ENCODE measurements around the gene CCDC148.
A peak's percentile ranks its signal among the peaks of the same experiment; 100 is the strongest.

CCDC148 gene

DNA sequence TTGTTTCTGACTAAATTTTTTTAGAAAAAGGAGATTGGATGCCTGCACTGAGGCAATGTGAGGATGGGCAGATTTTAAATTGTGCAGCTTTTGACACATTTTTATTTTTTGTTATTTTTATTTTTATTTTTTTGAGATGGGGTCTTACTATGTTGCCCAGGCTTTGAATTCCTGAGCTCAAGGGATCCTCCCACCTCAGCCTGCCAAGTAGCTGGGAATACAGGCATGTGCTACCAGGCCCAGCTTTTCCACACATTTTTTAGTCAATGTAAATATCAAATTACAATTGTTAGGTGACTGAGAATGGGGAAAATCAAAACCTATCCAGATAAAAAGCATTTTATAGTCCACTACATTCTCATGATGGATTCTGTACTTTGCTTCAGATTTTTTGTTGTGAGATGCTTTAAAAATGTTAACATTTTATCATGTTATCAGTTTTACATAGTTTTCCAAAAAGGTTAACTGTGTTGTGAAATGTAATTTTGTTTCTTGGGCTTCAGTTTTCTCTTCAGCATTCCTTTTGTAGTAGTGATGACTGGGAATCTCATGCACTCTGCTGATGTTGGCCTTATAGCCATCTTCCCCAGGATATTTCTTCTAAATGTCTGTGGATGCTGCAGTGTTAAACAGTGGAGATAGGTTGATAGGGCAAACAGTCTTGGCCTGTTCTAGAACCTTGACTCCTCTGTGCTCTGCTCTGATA, 41.6 kb upstream of the CCDC148 start:
- no peak for TF ChIP-seq POLR2AphosphoS5 (IDR thresholded peaks at IDR 0.05; ENCODE audit: borderline replicate concordance, low read depth, low read length)
- no peak for TF ChIP-seq FOXP2 (optimal IDR thresholded peaks at IDR 0.05; ENCODE audit: control extremely low read depth, extremely low read length, insufficient read depth)
- TF ChIP-seq EZH2 (IDR thresholded peaks at IDR 0.05) = no peak
- H3K36me3 ChIP-seq (ENCODE audit: insufficient read depth, low read length) = no peaks in the 10 kb centered on the region
- DNase-seq (ENCODE audit: low read depth, low spot score) = no peak
- no peak overlapping the region for H3K4me3 ChIP-seq
- no peaks in the 10 kb centered on the region for H3K9me3 ChIP-seq (ENCODE audit: low read depth, low read length)
- H3K9ac ChIP-seq (ENCODE audit: insufficient read length) = no peak overlapping the region
- H3K27ac ChIP-seq = no peak overlapping the region

DNA sequence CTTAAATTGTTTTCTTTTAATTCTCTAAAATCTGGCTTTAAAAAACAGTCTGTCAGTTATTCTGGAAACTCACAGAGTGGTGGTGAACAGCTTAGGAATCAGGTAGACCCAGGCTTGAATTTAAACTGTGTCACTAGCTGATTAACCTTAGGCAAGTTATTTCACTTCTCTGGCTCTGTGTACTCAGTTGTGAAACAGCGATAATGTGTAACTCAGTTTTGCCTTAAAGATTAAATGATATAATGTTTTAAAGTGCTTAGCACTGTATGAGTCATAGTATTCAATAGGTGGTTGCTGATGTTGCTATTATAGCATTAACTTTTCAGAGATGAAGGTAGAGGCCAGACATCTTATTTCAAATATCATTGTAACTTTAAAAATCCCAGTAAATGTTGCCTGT, 40.9 kb upstream of the CCDC148 start:
- DNase-seq (ENCODE audit: low read depth, low spot score) = no peak
- TF ChIP-seq EZH2 (IDR thresholded peaks at IDR 0.05) = no peak
- TF ChIP-seq FOXP2 (optimal IDR thresholded peaks at IDR 0.05; ENCODE audit: control extremely low read depth, extremely low read length, insufficient read depth) = no peak
- TF ChIP-seq POLR2AphosphoS5 (IDR thresholded peaks at IDR 0.05; ENCODE audit: borderline replicate concordance, low read depth, low read length) = no peak
- Histone ChIP-seq H3K4me3 (no peak overlapping the region), H3K36me3 (ENCODE audit: insufficient read depth, low read length) (no peaks in the 10 kb centered on the region), H3K27ac (no peak overlapping the region), H3K9me3 (ENCODE audit: low read depth, low read length) (no peaks in the 10 kb centered on the region), H3K9ac (ENCODE audit: insufficient read length) (no peak overlapping the region)

DNA sequence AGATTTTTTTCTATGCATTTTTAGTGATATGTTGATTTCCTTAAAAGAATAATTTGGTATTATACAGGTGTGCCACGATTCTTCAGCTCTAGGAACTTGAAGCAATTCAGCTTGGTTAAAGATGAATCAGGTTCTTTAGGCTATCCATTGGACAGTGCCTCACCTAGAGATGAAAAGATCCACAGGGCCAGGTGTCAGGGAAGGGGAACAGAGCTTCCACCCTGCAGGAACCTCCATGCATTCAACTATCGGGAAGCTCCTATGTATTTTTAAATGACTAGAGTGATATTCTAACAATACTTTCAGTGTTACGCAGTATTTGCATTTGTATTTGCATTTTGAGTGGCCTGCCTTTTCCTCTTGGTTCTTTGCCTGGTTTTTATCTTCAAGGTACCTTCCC, 40.4 kb upstream of the CCDC148 start:
- H3K27ac ChIP-seq = no peak overlapping the region
- TF ChIP-seq EZH2 (IDR thresholded peaks at IDR 0.05) (no peak), POLR2AphosphoS5 (IDR thresholded peaks at IDR 0.05; ENCODE audit: borderline replicate concordance, low read depth, low read length) (no peak), FOXP2 (optimal IDR thresholded peaks at IDR 0.05; ENCODE audit: control extremely low read depth, extremely low read length, insufficient read depth) (no peak)
- DNase-seq (ENCODE audit: low read depth, low spot score) = no peak
- H3K9ac ChIP-seq (ENCODE audit: insufficient read length) = no peak overlapping the region
- no peak overlapping the region for H3K4me3 ChIP-seq
- H3K9me3 ChIP-seq (ENCODE audit: low read depth, low read length) = no peaks in the 10 kb centered on the region
- H3K36me3 ChIP-seq (ENCODE audit: insufficient read depth, low read length) = no peaks in the 10 kb centered on the region

DNA sequence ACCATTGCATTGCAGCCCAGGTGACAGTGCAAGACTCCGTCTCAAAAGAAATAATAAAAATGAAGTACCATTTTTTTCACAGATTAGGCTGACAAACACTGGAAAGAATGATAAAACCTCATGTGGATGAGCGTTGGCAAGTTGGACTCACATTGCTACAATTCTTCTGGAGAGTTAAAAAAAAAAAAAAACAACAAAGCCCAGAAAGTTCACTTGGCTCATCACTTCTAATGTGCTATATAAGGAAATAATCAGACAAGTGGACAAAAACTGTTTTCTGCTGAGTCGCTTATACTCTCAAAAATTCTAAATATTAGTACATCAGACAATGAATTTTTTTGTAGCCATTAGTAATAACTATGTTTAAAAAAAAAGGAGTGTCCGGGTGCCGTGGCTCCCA, 38.6 kb upstream of the CCDC148 start:
- H3K36me3 ChIP-seq (ENCODE audit: insufficient read depth, low read length) = no peaks in the 10 kb centered on the region
- H3K27ac ChIP-seq = no peak overlapping the region
- H3K9me3 ChIP-seq (ENCODE audit: low read depth, low read length) = no peaks in the 10 kb centered on the region
- H3K9ac ChIP-seq (ENCODE audit: insufficient read length) = no peak overlapping the region
- no peak for DNase-seq (ENCODE audit: low read depth, low spot score)
- no peak overlapping the region for H3K4me3 ChIP-seq
- TF ChIP-seq FOXP2 (optimal IDR thresholded peaks at IDR 0.05; ENCODE audit: control extremely low read depth, extremely low read length, insufficient read depth) (no peak), POLR2AphosphoS5 (IDR thresholded peaks at IDR 0.05; ENCODE audit: borderline replicate concordance, low read depth, low read length) (no peak), EZH2 (IDR thresholded peaks at IDR 0.05) (no peak)

DNA sequence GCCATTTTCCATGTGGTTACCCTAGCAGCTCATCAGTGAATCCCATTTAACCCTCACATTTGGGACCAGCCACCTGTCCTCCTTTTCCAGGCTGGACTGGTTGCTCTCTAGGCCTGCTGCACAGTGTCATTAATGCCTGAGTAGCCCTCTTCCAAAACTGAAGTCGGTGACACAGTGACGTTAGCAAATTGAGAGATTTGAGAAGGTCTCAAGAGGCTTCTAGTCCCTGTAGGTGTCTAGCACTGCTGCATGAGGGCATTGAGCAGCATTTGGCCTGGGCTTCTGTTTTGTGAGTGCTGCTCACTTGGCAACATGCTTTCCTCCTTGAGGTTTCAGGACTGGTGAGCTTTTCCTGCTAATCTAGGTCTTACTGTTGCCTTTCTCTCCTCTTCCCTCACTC, 36.9 kb upstream of the CCDC148 start:
- Histone ChIP-seq H3K9me3 (ENCODE audit: low read depth, low read length) (no peaks in the 10 kb centered on the region), H3K4me3 (no peak overlapping the region), H3K27ac (no peak overlapping the region), H3K36me3 (ENCODE audit: insufficient read depth, low read length) (no peaks in the 10 kb centered on the region), H3K9ac (ENCODE audit: insufficient read length) (no peak overlapping the region)
- DNase-seq (ENCODE audit: low read depth, low spot score) = no peak
- TF ChIP-seq FOXP2 (optimal IDR thresholded peaks at IDR 0.05; ENCODE audit: control extremely low read depth, extremely low read length, insufficient read depth) (no peak), POLR2AphosphoS5 (IDR thresholded peaks at IDR 0.05; ENCODE audit: borderline replicate concordance, low read depth, low read length) (no peak), EZH2 (IDR thresholded peaks at IDR 0.05) (no peak)

DNA sequence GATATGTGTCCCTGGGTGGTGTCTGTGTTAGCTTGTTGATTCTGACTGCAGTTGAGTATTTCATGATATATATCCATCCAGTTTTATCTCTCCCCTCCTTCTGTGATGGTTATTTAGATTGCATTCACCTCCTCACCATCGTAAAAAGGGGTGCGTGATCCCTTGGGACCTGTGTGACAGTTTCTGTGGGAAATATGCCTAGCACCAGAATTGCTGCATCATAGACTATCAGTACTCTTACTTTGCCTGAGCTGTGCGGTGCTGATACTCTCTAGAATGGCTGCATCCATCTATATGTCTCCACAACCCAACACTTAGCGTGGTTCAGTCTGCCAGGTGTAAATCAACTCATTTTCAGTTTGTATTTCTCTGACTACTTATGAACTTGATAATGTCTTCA, 34.5 kb upstream of the CCDC148 start:
- TF ChIP-seq POLR2AphosphoS5 (IDR thresholded peaks at IDR 0.05; ENCODE audit: borderline replicate concordance, low read depth, low read length) (no peak), EZH2 (IDR thresholded peaks at IDR 0.05) (no peak)
- no peak for DNase-seq (ENCODE audit: low read depth, low spot score)
- Histone ChIP-seq H3K27ac (no peak overlapping the region), H3K9ac (ENCODE audit: insufficient read length) (no peak overlapping the region), H3K36me3 (ENCODE audit: insufficient read depth, low read length) (no peaks in the 10 kb centered on the region), H3K4me3 (no peak overlapping the region), H3K9me3 (ENCODE audit: low read depth, low read length) (no peaks in the 10 kb centered on the region)

DNA sequence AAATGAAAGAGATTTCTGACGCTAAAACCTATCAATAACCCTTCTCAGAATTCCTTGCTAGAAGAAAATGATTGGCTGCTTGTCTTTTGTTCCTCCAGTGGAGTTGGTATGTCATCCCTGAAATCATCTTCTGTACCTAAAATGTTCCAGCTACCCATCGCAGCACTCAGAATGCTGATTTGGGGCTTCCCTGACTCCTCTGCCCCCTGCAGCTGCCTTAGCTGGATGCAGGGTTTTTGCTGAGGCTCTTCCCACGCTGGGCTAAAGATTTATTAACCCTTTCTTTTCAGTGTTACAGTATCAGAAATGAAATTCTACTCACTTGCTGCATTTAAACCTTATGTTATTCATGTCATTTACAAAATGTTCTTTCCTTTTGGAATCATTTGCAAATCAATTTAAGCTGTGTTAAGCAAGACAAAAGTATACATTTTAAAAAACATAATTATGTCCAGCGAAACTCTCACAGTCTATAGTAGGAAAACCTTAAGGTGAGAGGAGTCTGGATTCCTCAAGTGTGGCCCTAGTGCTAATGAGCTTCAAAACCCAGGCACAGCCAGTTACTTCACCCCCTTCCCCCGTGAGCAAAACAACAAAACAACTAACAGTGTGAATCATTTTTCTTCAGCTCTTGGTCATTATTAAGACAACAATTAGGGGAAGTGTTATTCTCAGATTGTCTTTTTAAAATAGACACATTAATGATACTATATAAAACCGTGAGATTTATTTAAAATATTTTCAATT, 33.0 kb upstream of the CCDC148 start:
- Histone ChIP-seq H3K9me3 (ENCODE audit: low read depth, low read length) (no peaks in the 10 kb centered on the region), H3K9ac (ENCODE audit: insufficient read length) (no peak overlapping the region), H3K36me3 (ENCODE audit: insufficient read depth, low read length) (no peaks in the 10 kb centered on the region), H3K27ac (no peak overlapping the region; the same call in 1 of the 2 replicates), H3K4me3 (peak overlapping the region; percentile 31; the same call in 1 of the 2 replicates)
- no peak for DNase-seq (ENCODE audit: low read depth, low spot score)
- TF ChIP-seq POLR2AphosphoS5 (IDR thresholded peaks at IDR 0.05; ENCODE audit: borderline replicate concordance, low read depth, low read length) (no peak), FOXP2 (optimal IDR thresholded peaks at IDR 0.05; ENCODE audit: control extremely low read depth, extremely low read length, insufficient read depth) (no peak), EZH2 (IDR thresholded peaks at IDR 0.05) (no peak)

DNA sequence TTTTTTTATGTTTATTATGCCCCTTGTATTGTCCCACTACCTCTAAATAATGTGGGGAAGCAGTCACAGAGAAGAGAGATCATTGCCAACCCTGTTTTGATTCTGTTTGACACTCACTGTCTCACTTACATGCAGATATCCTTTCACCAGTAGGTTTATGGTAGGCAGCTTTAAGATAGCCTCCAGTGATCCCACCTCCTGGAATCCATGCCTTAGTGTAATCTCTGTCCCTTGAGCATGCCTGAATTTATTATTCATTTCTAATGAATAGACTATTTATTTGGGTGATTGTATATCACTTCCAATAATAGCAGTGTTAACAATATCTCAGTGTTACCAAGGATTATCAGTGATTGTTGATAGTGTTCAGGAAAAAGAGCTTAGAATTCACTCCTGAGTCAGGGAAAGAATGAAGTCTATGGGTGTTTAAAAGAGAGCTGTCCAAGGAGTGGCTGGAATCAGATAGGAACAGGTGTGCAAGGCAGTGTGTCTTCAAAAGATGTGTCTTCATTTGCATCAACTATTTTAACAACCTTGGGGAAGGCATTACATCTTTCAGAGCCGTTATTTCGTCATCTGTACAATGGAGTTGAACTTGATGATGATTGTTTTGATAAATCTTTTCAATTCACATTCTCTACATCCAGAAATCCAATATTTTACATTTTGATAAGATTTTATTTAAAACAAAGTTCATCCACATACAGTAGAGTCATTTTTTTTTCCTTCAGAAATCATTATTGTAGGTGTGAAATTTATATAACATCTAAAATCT, 32.1 kb upstream of the CCDC148 start:
- H3K27ac ChIP-seq = peak overlapping the region; percentile 86

More for the DNA sequence above, 32.1 kb upstream of the CCDC148 start:
- H3K36me3 ChIP-seq (ENCODE audit: insufficient read depth, low read length) = no peaks in the 10 kb centered on the region
- DNase-seq (ENCODE audit: low read depth, low spot score) = no peak
- H3K9me3 ChIP-seq (ENCODE audit: low read depth, low read length) = no peaks in the 10 kb centered on the region
- H3K9ac ChIP-seq (ENCODE audit: insufficient read length) = no peak overlapping the region
- TF ChIP-seq EZH2 (IDR thresholded peaks at IDR 0.05) = no peak
- TF ChIP-seq POLR2AphosphoS5 (IDR thresholded peaks at IDR 0.05; ENCODE audit: borderline replicate concordance, low read depth, low read length) = no peak
- TF ChIP-seq FOXP2 (optimal IDR thresholded peaks at IDR 0.05; ENCODE audit: control extremely low read depth, extremely low read length, insufficient read depth) = no peak
- no peak overlapping the region for H3K4me3 ChIP-seq
